Measurements from ENCODE around the gene AIFM3.

AIFM3 gene

GRCh38 chr22:21010426-21011113, 43.5 kb downstream of the AIFM3 start:
- no peak for DNase-seq

GRCh38 chr22:21012446-21013407, 45.7 kb downstream of the AIFM3 start:
- DNase-seq = no peak

GRCh38 chr22:21013657-21014201, 46.7 kb downstream of the AIFM3 start:
- DNase-seq = no peak

- peak; percentile 80 for DNase-seq
These were observed 47.2 kb downstream of the AIFM3 start for GRCh38 chr22:21014202-21014725.

GRCh38 chr22:21014726-21015465, 47.8 kb downstream of the AIFM3 start, which contains the start of gene P2RX6:
TSS of gene P2RX6 (plus strand) at chr22:21015165. CDS start at chr22:21015175, 10 bp downstream.
- no peak for DNase-seq

- no peak for DNase-seq
These were observed 48.5 kb downstream of the AIFM3 start for GRCh38 chr22:21015466-21016006.

GRCh38 chr22:21016644-21017420, 49.8 kb downstream of the AIFM3 start:
- DNase-seq = no peak

GRCh38 chr22:21018314-21018713, 51.3 kb downstream of the AIFM3 start:
- DNase-seq = no peak

- DNase-seq = no peak
These were observed 53.9 kb downstream of the AIFM3 start for GRCh38 chr22:21020802-21021429.

GRCh38 chr22:21022507-21022906, 55.5 kb downstream of the AIFM3 start:
- DNase-seq = no peak

GRCh38 chr22:21022955-21023614, 56.0 kb downstream of the AIFM3 start:
- DNase-seq = no peak

GRCh38 chr22:21025266-21025665, 58.2 kb downstream of the AIFM3 start:
- no peak for DNase-seq

- no peak for DNase-seq
These were observed 59.0 kb downstream of the AIFM3 start for GRCh38 chr22:21025763-21026755.

GRCh38 chr22:21026783-21027692, 60.0 kb downstream of the AIFM3 start:
- DNase-seq = no peak

- no peak for DNase-seq
These were observed 61.5 kb downstream of the AIFM3 start for GRCh38 chr22:21028277-21029251.

GRCh38 chr22:21029486-21030025, 62.5 kb downstream of the AIFM3 start:
- DNase-seq = no peak
